ENCODE data around the gene PPP1R14C.

- TF ChIP-seq, protein P1, sequence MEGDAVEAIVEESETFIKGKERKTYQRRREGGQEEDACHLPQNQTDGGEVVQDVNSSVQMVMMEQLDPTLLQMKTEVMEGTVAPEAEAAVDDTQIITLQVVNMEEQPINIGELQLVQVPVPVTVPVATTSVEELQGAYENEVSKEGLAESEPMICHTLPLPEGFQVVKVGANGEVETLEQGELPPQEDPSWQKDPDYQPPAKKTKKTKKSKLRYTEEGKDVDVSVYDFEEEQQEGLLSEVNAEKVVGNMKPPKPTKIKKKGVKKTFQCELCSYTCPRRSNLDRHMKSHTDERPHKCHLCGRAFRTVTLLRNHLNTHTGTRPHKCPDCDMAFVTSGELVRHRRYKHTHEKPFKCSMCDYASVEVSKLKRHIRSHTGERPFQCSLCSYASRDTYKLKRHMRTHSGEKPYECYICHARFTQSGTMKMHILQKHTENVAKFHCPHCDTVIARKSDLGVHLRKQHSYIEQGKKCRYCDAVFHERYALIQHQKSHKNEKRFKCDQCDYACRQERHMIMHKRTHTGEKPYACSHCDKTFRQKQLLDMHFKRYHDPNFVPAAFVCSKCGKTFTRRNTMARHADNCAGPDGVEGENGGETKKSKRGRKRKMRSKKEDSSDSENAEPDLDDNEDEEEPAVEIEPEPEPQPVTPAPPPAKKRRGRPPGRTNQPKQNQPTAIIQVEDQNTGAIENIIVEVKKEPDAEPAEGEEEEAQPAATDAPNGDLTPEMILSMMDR (IDR thresholded peaks at IDR 0.05) = no peak
- no peak for TF ChIP-seq POLR2AphosphoS5 (IDR thresholded peaks at IDR 0.05)
- TF ChIP-seq POLR2A (IDR thresholded peaks at IDR 0.05) = no peak
These were observed 150.8 kb downstream of the PPP1R14C start for GRCh38 chr6:150293423-150294173.
